Activated naive CD8-positive, alpha-beta T cell treated with anti-CD3 and anti-CD28 coated beads, Interleukin-2, amount 10 ng/mL, durations not matched to agents 7 days and 5 days (primary cell): ENCODE measurements around the gene MYBPC1. TPM values are rescaled to one million over a fixed set of nuclear protein-coding genes. Genes with fewer than 3 reads are reported as not detected.
"Not testable (repeated sequence)": the region's sequence is repeated elsewhere in the genome, so short reads cannot be mapped to it uniquely, and the experiment has no call there.

Source experiments
- ATAC-seq: fragments of 150-1000 bp; cut with Tn5 transposase; one replicate; pipeline ENCODE4 v1.10.0; 2021; ENCODE audit warnings: low read depth, moderate library complexity
- POLR2A ChIA-PET: fragments of 350-600 bp; sonication (Branson Sonifier 250); formaldehyde crosslinking; loops from one replicate; lab custom pipeline; 2021; ENCODE audit warnings: antibody characterized with exemption; lab: Charles Lee
- DNase-seq: peaks from one replicate; pipeline ENCODE4 v3.0.0; 2021
- H3K27ac Mint-ChIP-seq: one replicate; pipeline ENCODE4 v1.8.0; 2022; ENCODE audit warnings: mild to moderate bottlenecking, mixed read lengths
- H3K27me3 Mint-ChIP-seq: one replicate; pipeline ENCODE4 v1.8.0; 2022; ENCODE audit warnings: mild to moderate bottlenecking, moderate library complexity, mixed read lengths
- H3K36me3 Mint-ChIP-seq: one replicate; pipeline ENCODE4 v1.8.0; 2021; ENCODE audit warnings: mild to moderate bottlenecking, mixed read lengths
- H3K4me1 Mint-ChIP-seq: one replicate; pipeline ENCODE4 v1.8.0; 2021; ENCODE audit warnings: mixed read lengths
- H3K4me3 Mint-ChIP-seq: one replicate; pipeline ENCODE4 v1.8.0; 2022; ENCODE audit warnings: mild to moderate bottlenecking, moderate library complexity, mixed read lengths
- H3K9me3 Mint-ChIP-seq: one replicate; pipeline ENCODE4 v1.8.0; 2021; ENCODE audit warnings: mixed read lengths
- total RNA-seq, 2 experiments: library from RNA; stranded (reverse); gene quantifications; one replicate each; pipeline ENCODE4 v1.2.3, GENCODE V29; 2021

Gene MYBPC1
- total RNA-seq, 2 experiments from 2014 or later, result not detected

DNA sequence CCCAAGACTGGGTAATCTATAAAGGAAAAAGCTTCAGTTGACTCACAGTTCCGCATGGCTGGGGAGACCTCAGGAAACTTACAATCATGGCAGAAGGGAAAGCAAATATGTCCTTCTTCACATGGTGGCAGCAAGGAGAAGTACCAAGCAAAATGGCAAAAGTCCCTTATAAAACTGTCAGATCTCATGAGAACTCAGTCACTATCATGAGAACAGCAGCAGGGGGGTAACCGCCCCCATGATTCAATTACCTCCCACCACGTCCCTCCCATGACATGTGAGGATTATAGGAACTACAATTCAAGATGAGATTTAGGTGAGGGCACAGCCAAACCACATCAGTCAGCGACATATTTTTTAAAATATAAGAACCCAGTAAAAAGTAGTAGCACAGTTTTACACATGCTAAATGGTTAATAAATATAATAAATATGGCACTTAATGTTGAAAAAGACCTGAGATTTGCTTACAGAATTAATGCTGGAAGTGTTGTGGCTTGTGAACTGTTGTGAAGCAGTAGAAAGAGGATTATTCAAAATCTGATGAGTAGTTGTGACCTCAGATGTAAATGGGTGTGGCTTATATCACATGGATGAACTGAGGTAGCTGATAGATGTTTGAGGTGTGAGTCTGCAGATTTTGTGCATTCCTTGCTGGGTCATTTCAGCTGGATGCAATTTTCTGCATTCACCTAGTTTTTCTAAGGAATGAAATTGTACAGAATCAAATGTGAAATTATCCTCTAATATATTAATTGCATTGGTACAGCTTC is 55.8 kb downstream of the MYBPC1 start:
- DNase-seq (no peak), ATAC-seq (no peak)
- peaks cover 4% of the 10 kb centered on the region for H3K4me1 Mint-ChIP-seq
- no peaks in the 10 kb centered on the region for H3K9me3 Mint-ChIP-seq
- H3K36me3 Mint-ChIP-seq, result no peaks in the 10 kb centered on the region
- no peak overlapping the region for H3K4me3 Mint-ChIP-seq
- H3K27ac Mint-ChIP-seq, result no peak overlapping the region
- POLR2A ChIA-PET, result no interaction called here
- peaks cover 23% of the 10 kb centered on the region for H3K27me3 Mint-ChIP-seq

DNA sequence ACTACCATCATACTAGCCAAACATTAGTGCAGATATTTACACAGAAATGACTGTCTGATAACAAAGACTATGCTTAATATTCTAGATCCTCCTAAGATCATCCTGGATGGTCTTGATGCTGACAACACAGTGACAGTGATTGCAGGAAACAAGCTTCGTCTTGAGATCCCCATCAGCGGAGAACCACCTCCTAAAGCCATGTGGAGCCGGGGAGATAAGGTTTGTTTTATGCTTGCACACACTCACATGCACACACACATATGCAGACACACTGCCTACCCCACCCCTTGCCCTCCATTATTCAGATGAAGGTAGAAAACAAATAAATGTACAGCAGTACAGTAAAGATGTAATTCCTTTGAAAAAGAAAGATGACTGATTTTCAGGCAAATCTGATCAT is 58.3 kb downstream of the MYBPC1 start:
- ATAC-seq, result no peak
- H3K36me3 Mint-ChIP-seq, result no peaks in the 10 kb centered on the region
- POLR2A ChIA-PET, result no interaction called here
- H3K9me3 Mint-ChIP-seq, result no peaks in the 10 kb centered on the region
- peaks cover 22% of the 10 kb centered on the region for H3K27me3 Mint-ChIP-seq
- H3K27ac Mint-ChIP-seq, result no peak overlapping the region
- no peak overlapping the region for H3K4me3 Mint-ChIP-seq
- no peak for DNase-seq
- no peaks in the 10 kb centered on the region for H3K4me1 Mint-ChIP-seq

- Mint-ChIP-seq H3K9me3 (no peaks in the 10 kb centered on the region), H3K4me3 (no peak overlapping the region), H3K4me1 (no peaks in the 10 kb centered on the region), H3K27ac (no peak overlapping the region), H3K27me3 (peaks cover 27% of the 10 kb centered on the region), H3K36me3 (no peaks in the 10 kb centered on the region)
- DNase-seq, result no peak
- POLR2A ChIA-PET, result no interaction called here
- ATAC-seq, result no peak
Observed at GRCh38 chr12:101653503-101653902, 58.7 kb downstream of the MYBPC1 start.

DNA sequence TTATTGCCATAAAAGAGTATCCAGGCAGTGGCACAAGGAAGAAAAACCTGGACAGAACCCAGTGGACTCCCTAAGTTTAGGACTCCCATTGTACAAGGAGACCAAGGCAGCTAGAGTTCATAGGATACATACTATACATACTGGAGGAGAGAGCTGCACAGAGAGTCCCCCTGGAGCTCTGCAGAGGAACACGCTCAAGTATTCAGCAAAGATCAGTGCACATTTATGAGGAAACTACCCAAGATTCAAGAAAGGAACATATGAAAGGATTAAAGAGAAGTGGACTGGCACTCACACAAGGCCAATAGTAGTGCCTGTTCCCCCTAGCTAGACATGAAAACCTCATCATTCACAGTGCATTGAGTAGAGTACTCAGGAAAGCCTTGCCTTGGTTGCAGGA is 59.7 kb downstream of the MYBPC1 start:
- POLR2A ChIA-PET, result no interaction called here
- no peaks in the 10 kb centered on the region for H3K9me3 Mint-ChIP-seq
- no peak for ATAC-seq

DNA sequence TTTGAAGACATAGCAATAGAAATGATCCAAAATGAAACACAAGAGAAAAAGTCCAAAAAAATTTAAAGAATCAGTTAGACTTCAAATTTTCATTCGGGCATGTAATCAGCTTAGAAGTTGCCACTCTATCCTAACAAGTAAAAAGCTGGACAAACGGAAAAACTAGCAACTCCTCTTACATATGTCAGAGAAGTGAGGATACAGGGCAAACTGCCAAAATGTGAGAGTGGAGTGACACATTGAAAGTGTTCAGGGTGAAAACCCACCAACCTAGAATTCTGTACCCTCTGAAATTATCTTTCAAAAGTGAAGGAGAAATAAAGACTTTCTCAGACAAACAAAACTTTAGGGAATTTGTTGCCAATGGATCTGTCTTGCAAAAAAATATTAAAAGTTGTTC is 60.6 kb downstream of the MYBPC1 start:
- Mint-ChIP-seq H3K36me3 (no peaks in the 10 kb centered on the region), H3K27ac (no peak overlapping the region), H3K27me3 (peaks cover 26% of the 10 kb centered on the region), H3K4me1 (no peaks in the 10 kb centered on the region), H3K4me3 (no peak overlapping the region), H3K9me3 (no peaks in the 10 kb centered on the region)
- ATAC-seq (no peak), DNase-seq (no peak)
- POLR2A ChIA-PET, result no interaction called here

More for the DNA sequence above, 59.7 kb downstream of the MYBPC1 start:
- no peak for DNase-seq
- H3K4me1 Mint-ChIP-seq, result no peaks in the 10 kb centered on the region
- peaks cover 26% of the 10 kb centered on the region for H3K27me3 Mint-ChIP-seq
- H3K27ac Mint-ChIP-seq, result no peak overlapping the region
- H3K36me3 Mint-ChIP-seq, result no peaks in the 10 kb centered on the region
- H3K4me3 Mint-ChIP-seq, result no peak overlapping the region

GRCh38 chr12:101660662-101661061 is 65.9 kb downstream of the MYBPC1 start:
- H3K9me3 Mint-ChIP-seq, H3K36me3 Mint-ChIP-seq, H3K27ac Mint-ChIP-seq, H3K4me1 Mint-ChIP-seq, ATAC-seq, POLR2A ChIA-PET, H3K4me3 Mint-ChIP-seq, DNase-seq: not testable (repeated sequence)
- peaks cover 12% of the 10 kb centered on the region for H3K27me3 Mint-ChIP-seq

- H3K4me3 Mint-ChIP-seq, result no peak overlapping the region
- no peaks in the 10 kb centered on the region for H3K9me3 Mint-ChIP-seq
- DNase-seq (no peak), ATAC-seq (no peak)
- no peaks in the 10 kb centered on the region for H3K4me1 Mint-ChIP-seq
- H3K27ac Mint-ChIP-seq, result no peak overlapping the region
- H3K36me3 Mint-ChIP-seq, result no peaks in the 10 kb centered on the region
- peaks cover 13% of the 10 kb centered on the region for H3K27me3 Mint-ChIP-seq
- POLR2A ChIA-PET, result no interaction called here
Observed at GRCh38 chr12:101663298-101663697, 68.5 kb downstream of the MYBPC1 start.

- peaks cover 8% of the 10 kb centered on the region for H3K27me3 Mint-ChIP-seq
- no peaks in the 10 kb centered on the region for H3K4me1 Mint-ChIP-seq
- no peaks in the 10 kb centered on the region for H3K9me3 Mint-ChIP-seq
- ATAC-seq (no peak), DNase-seq (no peak)
- no peak overlapping the region for H3K27ac Mint-ChIP-seq
- no peak overlapping the region for H3K4me3 Mint-ChIP-seq
- no peaks in the 10 kb centered on the region for H3K36me3 Mint-ChIP-seq
- POLR2A ChIA-PET, result no interaction called here
Observed at GRCh38 chr12:101664992-101665391, 70.2 kb downstream of the MYBPC1 start.

DNA sequence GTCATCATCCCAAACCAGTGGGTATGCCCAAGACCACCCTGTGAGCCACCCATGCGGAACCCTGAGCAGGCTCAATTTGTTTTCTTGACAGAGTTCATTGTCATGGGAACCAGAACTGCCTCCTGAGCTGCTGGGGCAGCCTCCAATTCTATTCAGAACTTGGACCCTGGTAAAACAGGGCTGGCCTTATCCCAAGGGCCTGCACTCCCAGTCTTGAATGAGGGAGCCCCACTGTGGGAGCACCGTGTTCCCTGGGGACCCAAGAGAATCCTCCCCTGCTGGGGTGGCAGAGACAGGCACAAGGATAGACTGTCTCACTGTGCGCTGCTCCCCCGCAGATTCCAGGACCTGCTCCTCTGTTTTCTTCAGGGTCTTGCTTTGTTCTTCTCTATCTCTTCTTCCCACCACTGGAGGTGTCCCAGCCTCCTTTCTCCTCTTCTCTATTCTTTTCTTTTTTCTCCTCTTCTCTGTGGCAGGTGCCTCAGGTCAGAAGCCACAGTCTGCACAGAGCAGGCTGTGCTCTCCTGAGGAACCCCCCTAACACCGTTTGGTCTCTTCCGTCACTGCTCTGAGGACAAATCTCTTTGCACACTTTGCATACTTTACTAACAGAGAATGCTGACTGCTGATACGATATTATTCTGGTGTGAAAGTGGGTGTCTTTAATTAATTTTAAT is 71.4 kb downstream of the MYBPC1 start:
- no peak for DNase-seq
- Mint-ChIP-seq H3K27me3 (peaks cover 6% of the 10 kb centered on the region), H3K4me1 (peaks cover 7% of the 10 kb centered on the region), H3K9me3 (no peaks in the 10 kb centered on the region), H3K36me3 (peaks cover under 1% of the 10 kb centered on the region), H3K27ac (no peak overlapping the region), H3K4me3 (no peak overlapping the region)
- ATAC-seq, result no peak
- POLR2A ChIA-PET, result no interaction called here

DNA sequence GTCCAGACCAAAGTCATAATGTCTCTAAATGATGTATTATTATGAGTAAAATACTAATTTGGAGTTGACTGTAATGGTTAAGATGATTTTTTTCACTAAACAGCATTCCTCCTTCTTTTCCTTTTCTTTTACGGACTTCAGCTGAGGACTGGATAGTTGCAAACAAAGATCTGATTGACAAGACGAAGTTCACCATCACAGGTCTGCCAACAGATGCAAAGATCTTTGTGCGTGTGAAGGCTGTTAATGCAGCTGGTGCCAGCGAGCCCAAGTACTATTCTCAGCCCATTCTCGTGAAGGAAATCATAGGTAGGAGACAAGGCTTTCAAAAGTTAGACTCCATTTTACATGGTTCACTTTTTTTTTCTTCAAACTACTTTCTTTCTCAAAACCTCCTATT is 72.8 kb downstream of the MYBPC1 start:
- DNase-seq (no peak), ATAC-seq (no peak)
- POLR2A ChIA-PET, result no interaction called here
- Mint-ChIP-seq H3K4me3 (no peak overlapping the region), H3K27ac (no peak overlapping the region), H3K36me3 (peaks cover 2% of the 10 kb centered on the region), H3K9me3 (no peaks in the 10 kb centered on the region), H3K4me1 (peaks cover 17% of the 10 kb centered on the region), H3K27me3 (peaks cover 6% of the 10 kb centered on the region)

DNA sequence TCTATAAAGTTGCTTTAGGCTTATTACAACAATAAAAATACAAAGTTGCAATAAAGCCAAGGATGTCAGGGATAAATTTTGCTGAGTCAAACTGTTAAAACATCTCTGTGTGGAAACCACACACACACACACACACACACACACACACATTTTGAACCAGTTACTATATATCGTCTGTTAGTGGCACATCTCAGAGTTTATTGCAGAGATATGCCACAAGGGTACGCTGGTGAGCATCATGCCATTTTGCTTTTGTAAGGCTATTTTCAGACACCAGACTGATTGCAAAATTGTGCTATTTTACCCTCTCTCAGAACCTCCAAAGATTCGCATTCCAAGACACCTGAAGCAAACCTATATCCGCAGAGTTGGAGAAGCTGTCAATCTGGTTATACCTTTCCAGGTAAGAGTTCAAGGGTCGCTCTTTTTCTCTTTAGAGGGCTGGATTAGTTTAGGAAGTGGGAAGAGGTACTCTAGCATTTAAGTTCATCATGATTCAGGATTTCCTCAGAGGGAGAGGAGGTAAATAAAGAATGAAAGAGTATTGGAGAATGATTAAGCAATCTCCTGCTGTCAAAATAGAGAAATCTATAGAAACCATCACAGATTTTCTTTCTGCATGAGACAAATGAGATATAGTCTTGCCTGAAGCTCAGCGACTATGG is 75.4 kb downstream of the MYBPC1 start:
- H3K36me3 Mint-ChIP-seq, result peaks cover 2% of the 10 kb centered on the region
- H3K27ac Mint-ChIP-seq, result peak overlapping the region; percentile 46
- H3K4me3 Mint-ChIP-seq, result no peak overlapping the region
- POLR2A ChIA-PET, result no interaction called here
- H3K4me1 Mint-ChIP-seq, result peaks cover 17% of the 10 kb centered on the region
- no peaks in the 10 kb centered on the region for H3K9me3 Mint-ChIP-seq
- ATAC-seq (peak; percentile 37), DNase-seq (peak; percentile 30)
- H3K27me3 Mint-ChIP-seq, result peaks cover 6% of the 10 kb centered on the region

GRCh38 chr12:101671157-101671791 is 76.5 kb downstream of the MYBPC1 start:
- Mint-ChIP-seq H3K27ac (peak overlapping the region; percentile 97), H3K36me3 (peaks cover 2% of the 10 kb centered on the region), H3K9me3 (no peaks in the 10 kb centered on the region), H3K4me1 (peaks cover 18% of the 10 kb centered on the region), H3K27me3 (peaks cover 6% of the 10 kb centered on the region), H3K4me3 (peak overlapping the region; percentile 87)
- ATAC-seq, result peak; percentile 92
- POLR2A ChIA-PET, result no interaction called here
- DNase-seq, result peak; percentile 51

DNA sequence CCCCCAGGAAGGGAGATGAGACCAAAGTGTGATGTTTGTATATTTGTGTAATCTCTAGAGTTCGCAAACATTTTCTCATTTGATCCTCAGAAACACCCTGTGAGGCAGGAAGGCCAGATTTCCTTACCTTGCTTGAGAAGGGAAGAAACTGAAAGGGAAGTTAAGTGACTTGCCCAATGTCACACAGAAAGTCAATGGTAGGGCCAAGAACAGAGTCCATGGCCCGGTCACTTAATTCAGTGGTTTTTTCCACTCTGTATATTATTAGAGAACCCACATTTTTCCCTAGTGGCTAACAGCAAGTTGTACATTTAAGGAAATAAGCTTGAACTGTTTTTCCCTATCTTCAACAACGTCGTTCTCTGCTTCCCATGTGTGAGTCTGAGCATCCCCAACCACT is 77.1 kb downstream of the MYBPC1 start:
- Mint-ChIP-seq H3K9me3 (no peaks in the 10 kb centered on the region), H3K27me3 (peaks cover 2% of the 10 kb centered on the region), H3K4me3 (peak overlapping the region; percentile 87), H3K27ac (peak overlapping the region; percentile 97), H3K36me3 (peaks cover 2% of the 10 kb centered on the region), H3K4me1 (peaks cover 18% of the 10 kb centered on the region)
- POLR2A ChIA-PET, result no interaction called here
- no peak for DNase-seq
- ATAC-seq, result peak; percentile 4
